Raji (cell line): Measurements from ENCODE around the gene CBLC.

Experiments
- POLR2A ChIP-seq: IDR thresholded peaks from 2 replicates; pipeline ENCODE4 v1.6.1; 2011; ENCODE audit warnings: low read depth, low read length, control low read depth; ENCODE audit not compliant: insufficient read depth

The CBLC gene

DNA sequence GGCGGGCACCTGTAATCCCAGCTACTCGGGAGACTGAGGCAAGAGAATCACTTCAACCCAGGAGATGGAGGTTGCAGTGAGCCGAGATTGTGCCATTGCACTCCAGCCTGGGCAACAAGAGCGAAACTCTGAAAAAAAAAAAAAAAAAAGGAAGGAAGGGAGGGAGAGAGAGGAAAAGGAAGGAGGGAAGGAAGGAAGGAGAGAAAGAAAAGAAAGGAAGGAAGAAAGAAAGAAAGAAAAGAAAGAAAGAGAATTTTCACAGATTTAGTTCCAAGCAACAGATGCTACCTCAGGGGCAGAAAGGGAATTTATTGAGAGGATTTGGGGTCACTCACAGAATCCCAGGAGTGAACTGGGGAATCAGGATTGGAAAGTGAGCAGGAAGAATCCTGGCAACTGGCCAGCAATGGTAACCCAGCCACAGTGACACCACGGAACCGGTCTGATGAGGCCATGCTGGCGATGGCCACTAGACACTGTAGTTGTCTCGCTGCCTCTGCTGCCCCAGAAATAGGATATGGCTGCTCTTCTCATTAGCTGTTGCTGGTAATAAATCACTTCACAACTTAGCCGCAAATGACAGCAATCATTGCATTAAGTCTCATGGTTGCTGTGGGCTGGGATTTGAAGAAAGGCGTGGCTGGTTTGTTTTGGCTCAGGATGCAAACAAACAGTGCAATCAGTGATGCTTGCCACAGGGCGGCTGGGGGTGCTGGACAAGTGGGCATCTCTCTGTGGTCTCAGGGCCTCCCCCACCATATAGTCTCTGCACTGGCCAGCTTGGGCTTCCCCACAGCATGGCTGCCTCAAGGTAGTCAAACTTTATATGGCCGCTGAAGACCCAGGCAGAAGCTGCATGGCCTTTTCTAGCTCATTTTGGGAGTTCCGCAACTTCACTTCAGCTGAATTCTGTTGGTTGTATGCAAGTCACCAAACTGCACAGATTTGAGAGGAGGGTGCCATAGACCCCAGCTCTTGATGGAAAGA is 26.0 kb downstream of the CBLC start:
- no peak for TF ChIP-seq POLR2A

DNA sequence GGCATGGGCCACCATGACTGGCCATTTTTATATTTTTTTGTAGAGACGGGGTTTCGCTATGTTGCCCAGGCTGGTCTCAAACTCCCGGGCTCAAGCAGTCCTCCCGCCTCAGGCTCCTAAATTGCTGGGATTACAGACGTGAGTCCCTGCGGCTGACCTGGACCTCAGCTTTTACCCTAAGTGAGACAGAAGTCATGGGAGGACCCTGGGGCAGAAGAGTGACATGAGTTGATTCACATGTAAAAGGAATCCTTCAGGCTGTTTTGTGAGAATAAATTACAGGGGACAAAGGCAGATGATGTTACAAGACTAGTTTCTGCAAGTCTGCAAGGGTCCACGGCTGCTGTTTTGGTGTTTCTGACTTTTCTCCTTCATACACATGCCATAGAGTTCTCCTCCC is 28.6 kb downstream of the CBLC start:
- no peak for TF ChIP-seq POLR2A

DNA sequence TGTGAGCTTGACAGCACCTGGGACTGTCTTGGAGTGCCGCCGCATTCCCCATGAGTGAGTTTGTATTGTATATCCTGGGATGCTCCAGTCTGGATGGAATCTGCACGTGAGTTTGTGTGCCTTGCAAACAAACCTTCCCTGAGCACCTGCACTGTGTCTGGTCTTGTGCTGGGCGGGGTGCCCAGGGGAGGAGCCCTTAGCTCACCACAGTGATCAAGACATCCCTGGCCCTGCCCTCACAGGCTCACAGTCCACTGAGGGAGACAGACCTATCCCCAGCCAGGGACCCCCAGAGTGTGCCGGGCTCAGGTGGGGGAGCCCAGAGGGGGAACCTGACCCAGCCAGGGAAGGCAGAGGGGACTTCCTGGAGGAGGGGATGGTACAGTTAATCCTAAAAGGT is 29.5 kb downstream of the CBLC start:
- no peak for TF ChIP-seq POLR2A

DNA sequence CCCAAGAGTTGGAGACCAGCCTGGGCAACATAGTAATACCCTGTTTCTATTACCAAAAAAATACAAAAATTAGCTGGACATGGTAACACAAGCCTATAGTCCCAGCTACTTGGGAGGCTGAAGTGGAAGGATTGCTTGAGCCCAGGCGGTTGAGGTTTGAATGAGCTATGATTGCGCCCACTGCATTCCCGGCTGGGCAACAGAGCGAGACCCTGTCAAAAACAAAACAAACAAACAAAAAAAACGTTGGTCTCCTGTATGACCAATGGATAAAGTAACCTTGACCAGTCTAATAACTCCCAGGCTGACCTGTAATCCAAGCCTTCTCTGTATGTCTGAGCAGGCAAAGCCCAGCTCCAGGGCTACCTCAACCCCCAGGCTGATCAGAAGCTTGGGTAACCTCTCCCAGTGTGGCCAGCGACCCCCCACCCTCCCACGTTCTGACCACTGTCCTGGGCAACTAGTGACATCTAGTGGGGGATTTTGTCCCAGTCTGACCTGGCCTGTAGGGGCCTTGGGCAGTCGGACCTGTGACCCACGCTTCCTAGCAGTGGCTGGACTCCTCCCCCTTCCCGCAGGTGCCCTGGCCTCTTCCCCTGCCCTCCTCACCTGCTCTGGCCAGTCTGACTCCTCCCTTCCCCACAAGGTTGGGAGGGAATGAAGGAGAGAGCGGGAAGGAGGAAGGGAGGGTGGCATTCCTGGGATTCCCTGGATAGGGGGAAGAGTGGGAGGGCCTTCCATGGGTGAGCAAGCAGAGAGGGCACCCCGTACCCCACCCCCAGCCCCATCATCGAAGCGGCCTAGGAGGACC is 30.2 kb downstream of the CBLC start:
- TF ChIP-seq POLR2A: no peak

DNA sequence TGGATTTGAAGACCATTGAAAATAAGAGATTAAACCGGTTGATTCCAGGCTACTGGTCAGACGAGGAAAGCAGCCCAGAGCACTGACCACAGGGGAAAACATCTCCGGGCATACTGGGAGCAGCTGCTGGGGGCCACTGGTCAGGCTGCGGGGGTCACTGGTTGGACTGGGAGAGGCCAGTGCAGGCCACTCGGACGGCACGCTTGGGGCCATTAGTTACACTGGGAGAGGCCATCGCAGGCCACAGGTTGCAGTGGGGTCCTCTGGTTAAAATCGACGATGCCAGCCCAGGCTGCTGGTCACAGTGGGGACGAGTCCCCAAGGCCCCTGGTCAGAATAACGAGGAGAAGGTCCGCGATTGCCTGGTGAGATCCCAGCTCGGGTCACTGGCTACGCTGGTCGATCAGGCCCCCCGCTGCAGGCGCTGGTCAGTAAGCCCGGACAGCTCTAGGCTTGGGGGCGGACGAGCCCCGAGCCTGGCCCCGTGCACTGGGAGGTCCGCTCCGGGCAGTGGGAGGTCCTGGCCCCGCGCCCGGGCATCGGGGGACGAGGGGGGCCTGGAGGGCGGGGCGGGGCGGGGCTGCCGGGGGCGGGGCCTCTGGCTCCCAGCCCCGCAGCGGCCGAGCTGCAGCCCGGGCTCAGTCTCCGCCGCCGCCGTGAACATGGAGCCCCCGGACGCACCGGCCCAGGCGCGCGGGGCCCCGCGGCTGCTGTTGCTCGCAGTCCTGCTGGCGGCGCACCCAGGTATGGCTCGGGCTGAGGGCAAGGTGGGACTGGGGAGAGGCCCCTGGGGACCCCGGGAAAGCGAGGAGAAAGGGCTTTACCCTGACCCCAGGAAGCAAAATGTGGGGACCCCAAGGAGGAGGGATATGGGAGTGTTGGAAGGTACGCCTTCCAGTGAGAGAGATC is 31.0 kb downstream of the CBLC start, which contains the start of gene BCAM:
Gene BCAM (plus strand): TSS at position 641 of the 909 bp plus-strand sequence. CDS start 22 bp downstream, at position 663.
- no peak for TF ChIP-seq POLR2A

DNA sequence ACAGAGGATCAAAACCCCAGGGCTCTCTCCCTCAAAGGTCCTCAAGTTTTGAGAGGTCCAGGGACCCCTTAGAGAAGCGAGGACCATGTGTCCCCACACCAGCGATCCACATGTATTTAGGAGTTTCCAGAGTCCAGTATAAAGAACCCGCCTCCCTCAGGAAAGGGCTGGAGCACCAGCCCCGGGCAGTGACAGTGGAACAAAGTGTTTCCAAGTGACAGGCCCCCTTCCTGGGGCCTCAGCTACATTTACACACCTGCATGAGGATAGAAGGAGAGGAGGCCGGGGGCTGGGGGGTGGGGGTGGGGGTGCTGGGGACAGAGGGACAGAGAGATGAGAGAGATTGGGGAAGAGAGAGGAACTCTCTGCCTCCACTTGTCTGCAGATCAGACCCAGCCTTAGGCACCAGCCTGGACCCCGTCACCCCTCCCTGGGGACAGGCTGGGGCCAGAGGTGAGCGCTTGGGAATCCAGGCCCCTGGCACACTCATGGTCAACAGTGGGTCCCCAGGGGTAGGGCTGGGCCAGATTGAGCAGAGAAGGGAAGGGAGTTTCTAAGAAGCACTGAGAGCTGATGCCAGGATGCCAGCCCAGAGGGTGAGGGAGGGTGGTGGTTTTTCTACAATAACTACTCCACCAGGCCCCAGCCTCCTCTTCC is 32.0 kb downstream of the CBLC start:
- no peak for TF ChIP-seq POLR2A

DNA sequence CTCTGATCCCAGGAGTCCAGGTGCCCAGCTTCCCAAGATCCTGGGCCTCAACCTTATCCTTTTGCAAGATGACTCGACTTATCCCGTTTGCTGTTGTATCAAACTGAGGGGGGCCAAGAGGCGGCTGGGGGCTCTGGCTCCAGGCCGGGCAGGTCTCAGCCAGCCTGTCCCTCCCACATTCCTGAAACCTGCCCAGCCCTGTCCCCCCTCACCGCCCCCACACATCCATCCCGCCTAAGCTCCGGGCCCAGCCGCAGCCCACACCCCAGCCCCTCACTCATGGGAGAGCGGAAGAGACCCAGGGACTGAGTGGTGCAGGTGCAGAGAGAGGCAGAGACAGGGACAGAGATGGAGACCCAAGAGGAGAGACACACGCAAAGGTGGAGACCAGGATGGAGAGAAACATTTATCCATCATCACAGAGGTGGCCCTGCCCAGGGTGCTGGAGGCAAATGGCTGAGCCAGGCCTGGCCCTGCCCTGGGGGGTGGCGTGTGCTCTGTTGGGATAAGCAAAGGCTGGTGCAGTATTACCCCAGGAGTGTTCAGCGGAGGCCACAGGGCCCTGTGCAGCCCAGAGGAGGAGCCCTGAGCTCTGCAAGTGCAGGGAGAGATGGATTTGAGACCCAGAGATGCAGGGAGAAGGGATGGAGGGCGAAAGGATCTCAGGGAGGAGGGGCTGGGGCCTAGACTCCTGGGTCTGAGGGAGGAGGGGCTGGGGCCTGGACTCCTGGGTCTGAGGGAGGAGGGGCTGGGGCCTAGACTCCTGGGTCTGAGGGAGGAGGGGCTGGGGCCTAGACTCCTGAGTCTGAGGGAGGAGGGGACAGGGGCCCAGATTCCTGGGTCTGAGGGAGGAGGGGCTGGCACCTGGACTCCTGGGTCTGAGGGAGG is 32.8 kb downstream of the CBLC start:
- no peak for TF ChIP-seq POLR2A

DNA sequence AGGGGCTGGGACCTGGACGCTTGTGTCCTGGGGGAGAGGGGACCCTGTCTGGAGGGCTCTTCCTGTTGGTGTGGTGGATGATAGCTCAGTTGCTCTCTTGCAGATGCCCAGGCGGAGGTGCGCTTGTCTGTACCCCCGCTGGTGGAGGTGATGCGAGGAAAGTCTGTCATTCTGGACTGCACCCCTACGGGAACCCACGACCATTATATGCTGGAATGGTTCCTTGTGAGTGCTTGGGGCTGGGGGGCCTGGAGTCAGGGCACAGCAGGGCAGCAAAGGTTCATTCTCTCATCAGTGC is 33.4 kb downstream of the CBLC start:
- no peak for TF ChIP-seq POLR2A

DNA sequence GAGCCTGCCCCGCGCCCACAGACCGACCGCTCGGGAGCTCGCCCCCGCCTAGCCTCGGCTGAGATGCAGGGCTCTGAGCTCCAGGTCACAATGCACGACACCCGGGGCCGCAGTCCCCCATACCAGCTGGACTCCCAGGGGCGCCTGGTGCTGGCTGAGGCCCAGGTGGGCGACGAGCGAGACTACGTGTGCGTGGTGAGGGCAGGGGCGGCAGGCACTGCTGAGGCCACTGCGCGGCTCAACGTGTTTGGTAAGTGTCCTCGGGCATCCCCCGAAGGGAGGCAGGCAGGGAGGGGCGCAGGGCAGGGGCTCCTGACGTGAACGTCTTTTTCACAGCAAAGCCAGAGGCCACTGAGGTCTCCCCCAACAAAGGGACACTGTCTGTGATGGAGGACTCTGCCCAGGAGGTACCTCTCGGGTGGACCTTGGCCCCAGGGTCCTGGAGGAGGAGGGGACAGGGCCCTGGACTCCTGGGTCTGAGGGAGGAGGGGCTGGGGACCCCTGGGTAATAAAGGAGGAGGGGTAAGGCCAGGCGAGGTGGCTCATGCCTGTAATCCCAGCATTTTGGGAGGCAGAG is 34.5 kb downstream of the CBLC start:
- no peak for TF ChIP-seq POLR2A

DNA sequence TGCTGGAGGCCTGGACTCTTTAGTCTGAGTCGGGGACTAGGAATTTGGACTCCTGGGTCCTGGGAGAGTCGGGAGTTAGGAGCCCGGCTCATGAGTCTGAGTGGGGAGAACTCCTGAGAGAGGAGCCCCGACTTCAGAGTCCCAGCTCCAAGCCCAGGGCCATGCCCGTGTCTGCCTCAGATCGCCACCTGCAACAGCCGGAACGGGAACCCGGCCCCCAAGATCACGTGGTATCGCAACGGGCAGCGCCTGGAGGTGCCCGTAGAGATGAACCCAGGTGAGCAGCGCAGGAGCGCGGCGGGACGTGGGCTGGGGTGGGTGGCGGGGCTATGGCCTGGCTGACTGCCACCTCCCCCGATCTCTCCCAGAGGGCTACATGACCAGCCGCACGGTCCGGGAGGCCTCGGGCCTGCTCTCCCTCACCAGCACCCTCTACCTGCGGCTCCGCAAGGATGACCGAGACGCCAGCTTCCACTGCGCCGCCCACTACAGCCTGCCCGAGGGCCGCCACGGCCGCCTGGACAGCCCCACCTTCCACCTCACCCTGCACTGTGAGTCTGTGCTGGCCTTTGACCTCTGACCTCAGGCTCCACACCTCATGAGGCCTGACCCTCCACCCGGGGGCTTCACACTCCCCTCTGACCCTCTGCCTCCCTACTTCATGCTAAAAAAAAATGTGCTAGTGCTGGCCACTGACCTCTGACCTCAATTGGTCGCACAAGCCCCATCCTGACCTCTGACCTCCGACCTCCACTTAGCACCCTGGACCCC is 35.6 kb downstream of the CBLC start:
- no peak for TF ChIP-seq POLR2A

DNA sequence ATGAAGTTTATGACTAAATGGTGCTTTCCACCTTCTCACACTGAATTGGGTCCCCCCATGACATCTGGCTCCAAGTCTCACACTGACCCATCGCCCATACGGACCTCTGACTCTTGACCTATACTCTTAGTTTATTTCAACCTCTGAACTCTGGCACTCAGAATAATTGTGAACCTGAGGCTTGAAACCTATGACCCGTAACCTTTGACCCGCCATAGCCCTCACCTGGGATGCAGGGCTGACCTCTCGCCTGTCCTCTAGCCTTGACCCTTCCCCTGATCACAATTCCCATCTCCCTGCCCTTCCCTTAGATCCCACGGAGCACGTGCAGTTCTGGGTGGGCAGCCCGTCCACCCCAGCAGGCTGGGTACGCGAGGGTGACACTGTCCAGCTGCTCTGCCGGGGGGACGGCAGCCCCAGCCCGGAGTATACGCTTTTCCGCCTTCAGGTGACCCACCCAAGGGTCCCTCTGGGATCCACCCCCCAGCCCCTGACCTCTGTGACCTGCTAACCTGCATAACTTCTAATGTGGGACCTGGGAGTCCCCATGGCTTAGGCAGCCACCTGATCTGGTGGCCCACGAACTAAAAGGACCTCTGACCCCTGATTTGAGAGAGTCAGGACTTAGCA is 36.3 kb downstream of the CBLC start:
- no peak for TF ChIP-seq POLR2A

DNA sequence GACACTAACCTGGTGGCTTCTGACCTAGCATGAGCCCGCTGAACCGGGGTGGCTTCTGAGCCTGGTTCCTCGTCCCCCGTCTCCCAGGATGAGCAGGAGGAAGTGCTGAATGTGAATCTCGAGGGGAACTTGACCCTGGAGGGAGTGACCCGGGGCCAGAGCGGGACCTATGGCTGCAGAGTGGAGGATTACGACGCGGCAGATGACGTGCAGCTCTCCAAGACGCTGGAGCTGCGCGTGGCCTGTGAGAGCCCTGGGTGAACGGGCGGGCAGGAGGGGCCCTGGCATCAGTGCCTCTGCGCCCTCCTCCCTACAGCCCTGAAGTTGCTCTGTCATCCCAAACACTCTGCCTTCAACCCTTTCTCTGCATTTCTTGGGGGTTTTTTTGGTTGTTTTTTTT is 36.8 kb downstream of the CBLC start:
- TF ChIP-seq POLR2A: no peak
